ENCODE data around the gene DBF4B. TPM values are rescaled to one million over a fixed set of nuclear protein-coding genes. Genes with fewer than 3 reads are reported as not detected.
A peak's percentile ranks its signal among the peaks of the same experiment; 100 is the strongest.

The DBF4B gene
- total RNA-seq, 3 donors from 2014 or later (not counting 1 experiment from before 2014, with no cell fraction given), result 3.0 to 4.1 (median 4.1) TPM

GRCh38 chr17:44757918-44758413 is 49.5 kb downstream of the DBF4B start:
- ATAC-seq (no peak), DNase-seq (no peak)
- Mint-ChIP-seq H3K4me1 (no peaks in the 10 kb centered on the region), H3K9me3 (no peaks in the 10 kb centered on the region), H3K4me3 (peak overlapping the region; percentile 78), H3K36me3 (no peaks in the 10 kb centered on the region), H3K27ac (no peak overlapping the region), H3K27me3 (ENCODE audit: low read depth in 2 of 2) (peaks cover 0 to 27% of the 10 kb centered on the region in 2 donors)
- H3K27ac ChIP-seq (ENCODE audit: low read length), result no peak overlapping the region
- H3K4me1 ChIP-seq (ENCODE audit: control insufficient read depth, insufficient read depth, low read length), result peaks cover 11% of the 10 kb centered on the region
- H3K9me3 ChIP-seq (ENCODE audit: control insufficient read depth, insufficient read depth, low read length), result no peaks in the 10 kb centered on the region
- H3K27me3 ChIP-seq (ENCODE audit: control insufficient read depth, insufficient read depth, low read length), result peaks cover 16% of the 10 kb centered on the region
- TF ChIP-seq, protein P1, sequence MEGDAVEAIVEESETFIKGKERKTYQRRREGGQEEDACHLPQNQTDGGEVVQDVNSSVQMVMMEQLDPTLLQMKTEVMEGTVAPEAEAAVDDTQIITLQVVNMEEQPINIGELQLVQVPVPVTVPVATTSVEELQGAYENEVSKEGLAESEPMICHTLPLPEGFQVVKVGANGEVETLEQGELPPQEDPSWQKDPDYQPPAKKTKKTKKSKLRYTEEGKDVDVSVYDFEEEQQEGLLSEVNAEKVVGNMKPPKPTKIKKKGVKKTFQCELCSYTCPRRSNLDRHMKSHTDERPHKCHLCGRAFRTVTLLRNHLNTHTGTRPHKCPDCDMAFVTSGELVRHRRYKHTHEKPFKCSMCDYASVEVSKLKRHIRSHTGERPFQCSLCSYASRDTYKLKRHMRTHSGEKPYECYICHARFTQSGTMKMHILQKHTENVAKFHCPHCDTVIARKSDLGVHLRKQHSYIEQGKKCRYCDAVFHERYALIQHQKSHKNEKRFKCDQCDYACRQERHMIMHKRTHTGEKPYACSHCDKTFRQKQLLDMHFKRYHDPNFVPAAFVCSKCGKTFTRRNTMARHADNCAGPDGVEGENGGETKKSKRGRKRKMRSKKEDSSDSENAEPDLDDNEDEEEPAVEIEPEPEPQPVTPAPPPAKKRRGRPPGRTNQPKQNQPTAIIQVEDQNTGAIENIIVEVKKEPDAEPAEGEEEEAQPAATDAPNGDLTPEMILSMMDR (IDR thresholded peaks at IDR 0.05), result no peak
- no peak overlapping the region for H3K4me3 ChIP-seq (ENCODE audit: low read length)
- H3K36me3 ChIP-seq (ENCODE audit: control insufficient read depth, insufficient read depth, low read length), result no peaks in the 10 kb centered on the region
- 40% methylated on average over 5 of the region's 5 CpGs for WGBS (ENCODE audit: insufficient coverage)
- intact Hi-C loops (cut with micrococcal nuclease), result no loop called here

GRCh38 chr17:44758414-44759085 is 50.1 kb downstream of the DBF4B start, which contains the start of gene ADAM11:
TSS of gene ADAM11 (plus strand) at chr17:44758988. CDS start at chr17:44759200, 212 bp downstream.
- no peak within 1 kb of the TSS for H3K27ac Mint-ChIP-seq
- H3K4me1 ChIP-seq (ENCODE audit: control insufficient read depth, insufficient read depth, low read length), result peaks cover 11% of the 10 kb centered on the region
- ATAC-seq, result peak; percentile 36 to 71 (median 67)
- H3K36me3 Mint-ChIP-seq, result no peaks in the 10 kb centered on the region
- no peaks in the 10 kb centered on the region for H3K9me3 Mint-ChIP-seq
- peaks cover 0 to 27% of the 10 kb centered on the region in 2 donors for H3K27me3 Mint-ChIP-seq (ENCODE audit: low read depth in 2 of 2)
- peak in 1 of 2 donors; percentile 22 for DNase-seq
- H3K36me3 ChIP-seq (ENCODE audit: control insufficient read depth, insufficient read depth, low read length), result no peaks in the 10 kb centered on the region
- no peak within 1 kb of the TSS for H3K27ac ChIP-seq (ENCODE audit: low read length)
- H3K4me3 ChIP-seq (ENCODE audit: low read length), result no peak within 1 kb of the TSS
- TF ChIP-seq, protein P1 (IDR thresholded peaks at IDR 0.05), result no peak
- intact Hi-C loops (cut with micrococcal nuclease), result no loop called here
- no peaks in the 10 kb centered on the region for H3K4me1 Mint-ChIP-seq
- no peaks in the 10 kb centered on the region for H3K9me3 ChIP-seq (ENCODE audit: control insufficient read depth, insufficient read depth, low read length)
- peak within 1 kb of the TSS; percentile 78 for H3K4me3 Mint-ChIP-seq
- H3K27me3 ChIP-seq (ENCODE audit: control insufficient read depth, insufficient read depth, low read length), result peaks cover 16% of the 10 kb centered on the region
- WGBS (ENCODE audit: insufficient coverage), result 6% methylated on average over 74 of the region's 74 CpGs

DNA sequence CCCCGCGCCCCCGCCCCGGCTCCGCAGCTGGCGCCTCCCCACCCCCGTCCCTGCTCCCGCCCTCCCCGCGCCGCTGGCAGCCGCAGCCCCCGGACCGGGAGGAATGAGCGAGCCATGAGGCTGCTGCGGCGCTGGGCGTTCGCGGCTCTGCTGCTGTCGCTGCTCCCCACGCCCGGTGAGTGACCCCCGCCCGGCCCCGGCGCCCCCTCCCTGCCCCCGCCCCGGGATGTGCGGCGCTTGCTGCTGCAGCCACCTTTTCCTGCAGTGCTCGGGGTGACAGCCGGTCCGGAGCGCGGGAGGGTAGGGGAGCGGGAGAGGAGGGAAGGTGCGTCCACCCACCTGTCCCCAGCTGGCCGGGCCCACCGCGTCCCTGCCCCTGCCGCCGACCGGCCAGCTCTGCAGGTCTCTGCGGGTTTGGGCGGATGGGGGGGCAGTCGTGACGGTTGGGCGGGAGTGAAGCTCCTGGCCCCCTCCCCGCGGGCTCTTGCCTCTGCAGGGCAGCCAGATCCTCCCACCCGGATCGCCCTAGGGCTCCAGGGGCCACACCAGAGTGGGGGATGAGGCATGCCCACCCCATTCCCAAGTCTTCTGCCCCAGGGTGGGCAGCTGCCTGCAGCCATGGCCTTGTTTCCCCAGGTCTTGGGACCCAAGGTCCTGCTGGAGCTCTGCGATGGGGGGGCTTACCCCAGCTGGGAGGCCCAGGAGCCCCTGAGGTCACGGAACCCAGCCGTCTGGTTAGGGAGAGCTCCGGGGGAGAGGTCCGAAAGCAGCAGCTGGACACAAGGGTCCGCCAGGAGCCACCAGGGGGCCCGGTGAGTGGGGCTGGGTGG is 50.8 kb downstream of the DBF4B start:
- Mint-ChIP-seq H3K36me3 (no peaks in the 10 kb centered on the region), H3K27ac (no peak overlapping the region), H3K4me3 (peak overlapping the region; percentile 57), H3K4me1 (no peaks in the 10 kb centered on the region), H3K27me3 (ENCODE audit: low read depth in 2 of 2) (peaks cover 0 to 25% of the 10 kb centered on the region in 2 donors), H3K9me3 (no peaks in the 10 kb centered on the region)
- TF ChIP-seq, protein P1 (IDR thresholded peaks at IDR 0.05), result no peak
- Histone ChIP-seq H3K36me3 (ENCODE audit: control insufficient read depth, insufficient read depth, low read length) (no peaks in the 10 kb centered on the region), H3K4me3 (ENCODE audit: low read length) (no peak overlapping the region), H3K27ac (ENCODE audit: low read length) (no peak overlapping the region), H3K4me1 (ENCODE audit: control insufficient read depth, insufficient read depth, low read length) (peaks cover 11% of the 10 kb centered on the region), H3K9me3 (ENCODE audit: control insufficient read depth, insufficient read depth, low read length) (no peaks in the 10 kb centered on the region), H3K27me3 (ENCODE audit: control insufficient read depth, insufficient read depth, low read length) (peaks cover 16% of the 10 kb centered on the region)
- intact Hi-C loops (cut with micrococcal nuclease), result no loop called here
- WGBS (ENCODE audit: insufficient coverage), result 8% methylated on average over 60 of the region's 60 CpGs
- peak in 1 of 2 donors; percentile 14 for DNase-seq
- ATAC-seq, result peak in 2 of 3 donors; percentile 45 to 47

Data from natural killer cell (primary cell).